ENCODE measurements around the gene LRFN2. TPM values are rescaled to one million over a fixed set of nuclear protein-coding genes. Genes with fewer than 3 reads are reported as not detected.

Gene LRFN2
- total RNA-seq, 4 donors from 2014 or later: 0.18 to 2.2 (median 0.34) TPM

DNA sequence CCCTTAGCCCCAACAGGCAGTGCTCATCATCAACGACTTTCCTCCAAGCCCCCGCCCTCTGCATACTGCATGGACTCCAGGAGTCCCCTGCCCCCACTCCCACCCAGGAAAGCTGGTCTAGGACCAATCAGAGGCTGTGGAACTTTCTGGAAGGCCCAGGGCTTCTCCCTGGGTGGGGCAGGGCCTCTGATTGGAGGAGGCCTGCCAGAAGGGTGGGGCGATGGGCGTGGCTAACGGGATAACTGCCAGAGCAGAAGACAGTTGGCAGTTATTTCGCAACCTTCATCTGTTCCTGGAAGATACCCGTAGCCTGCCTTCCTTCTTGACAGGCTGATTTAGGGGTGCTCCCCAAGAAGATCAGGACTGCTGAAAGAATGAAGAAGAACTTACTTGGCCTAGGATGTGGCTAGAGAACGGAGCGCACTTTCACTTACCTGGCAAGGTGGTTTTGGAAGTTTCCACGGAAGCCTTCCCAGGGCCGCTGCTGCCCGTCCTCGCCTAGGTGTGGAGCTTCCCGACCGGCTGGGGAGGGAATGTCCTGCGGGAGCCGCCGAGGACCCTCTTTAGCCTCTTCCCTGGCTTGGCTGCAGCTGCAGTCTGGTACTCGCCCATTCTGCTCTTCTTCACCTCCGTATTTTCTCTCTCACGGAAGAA is 209.0 kb downstream of the LRFN2 start:
- TF ChIP-seq POLR2A (IDR thresholded peaks at IDR 0.05): no peak
- TF ChIP-seq CTCF (IDR thresholded peaks at IDR 0.05): no peak
- DNase-seq: no peak
- intact Hi-C loops (cut with DNase I): no loop called here
- no peak overlapping the region for H3K27ac ChIP-seq
- WGBS, 2 donors: 79 to 91% methylated on average over 13 to 16 of the region's 21 CpGs
- no peaks in the 10 kb centered on the region for H3K27me3 ChIP-seq
- no peak overlapping the region for H3K4me3 ChIP-seq
- H3K9me3 ChIP-seq: no peaks in the 10 kb centered on the region
- H3K4me1 ChIP-seq: peaks cover 0 to 68% (median 0%) of the 10 kb centered on the region in 3 donors
- no peaks in the 10 kb centered on the region for H3K36me3 ChIP-seq

- TF ChIP-seq CTCF (IDR thresholded peaks at IDR 0.05): no peak
- no peak for TF ChIP-seq POLR2A (IDR thresholded peaks at IDR 0.05)
- WGBS, 2 donors: 90 to 92% methylated on average over 1 to 2 of the region's 2 CpGs
- Histone ChIP-seq H3K4me1 (peaks cover 0 to 60% (median 0%) of the 10 kb centered on the region in 3 donors), H3K4me3 (no peak overlapping the region), H3K9me3 (no peaks in the 10 kb centered on the region), H3K27ac (peak overlapping the region in 1 of 4 donors; percentile 30), H3K27me3 (no peaks in the 10 kb centered on the region), H3K36me3 (no peaks in the 10 kb centered on the region)
- DNase-seq: no peak
- intact Hi-C loops (cut with DNase I): no loop called here
Observed at GRCh38 chr6:40377173-40377806, 209.9 kb downstream of the LRFN2 start.

DNA sequence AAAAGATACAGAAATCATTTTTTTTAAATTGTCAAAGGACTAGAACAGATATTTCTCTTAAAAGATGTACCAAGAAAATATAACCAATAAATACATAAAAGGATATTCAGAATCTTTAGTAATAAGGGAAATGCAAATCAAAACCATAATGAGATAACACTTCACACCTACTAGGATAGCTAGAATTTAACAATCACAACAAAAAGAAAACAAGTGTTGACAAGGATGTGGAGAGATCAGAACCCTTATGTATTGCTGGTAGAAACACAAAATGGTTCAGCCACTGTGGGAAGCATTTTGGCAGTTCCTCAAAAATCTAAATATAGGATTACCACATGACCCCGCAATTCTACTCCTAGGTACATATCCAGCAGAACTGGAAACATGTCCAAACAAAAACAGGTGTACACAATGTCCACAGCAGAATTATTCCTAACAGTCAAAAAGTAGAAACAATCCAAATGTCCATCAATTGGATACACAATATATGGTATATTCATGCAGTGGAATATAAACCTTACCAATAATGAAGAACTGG is 211.0 kb downstream of the LRFN2 start:
- WGBS, 2 donors: 41 to 75% methylated on average over 1 of the region's 1 CpG
- Histone ChIP-seq H3K27me3 (no peaks in the 10 kb centered on the region), H3K9me3 (no peaks in the 10 kb centered on the region), H3K27ac (peak overlapping the region in 1 of 4 donors; percentile 30), H3K4me1 (peaks cover 0 to 60% (median 0%) of the 10 kb centered on the region in 3 donors), H3K36me3 (no peaks in the 10 kb centered on the region), H3K4me3 (no peak overlapping the region)
- intact Hi-C loops (cut with DNase I): no loop called here
- TF ChIP-seq CTCF (IDR thresholded peaks at IDR 0.05) (no peak), POLR2A (IDR thresholded peaks at IDR 0.05) (no peak)
- DNase-seq: no peak

GRCh38 chr6:40373267-40373666 is 213.9 kb downstream of the LRFN2 start:
- Histone ChIP-seq H3K27me3 (no peaks in the 10 kb centered on the region), H3K36me3 (no peaks in the 10 kb centered on the region), H3K27ac (no peak overlapping the region), H3K4me1 (peaks cover 0 to 57% (median 0%) of the 10 kb centered on the region in 3 donors), H3K4me3 (no peak overlapping the region), H3K9me3 (no peaks in the 10 kb centered on the region)
- intact Hi-C loops (cut with DNase I): no loop called here
- TF ChIP-seq CTCF (IDR thresholded peaks at IDR 0.05) (no peak), POLR2A (IDR thresholded peaks at IDR 0.05) (no peak)
- DNase-seq: no peak

DNA sequence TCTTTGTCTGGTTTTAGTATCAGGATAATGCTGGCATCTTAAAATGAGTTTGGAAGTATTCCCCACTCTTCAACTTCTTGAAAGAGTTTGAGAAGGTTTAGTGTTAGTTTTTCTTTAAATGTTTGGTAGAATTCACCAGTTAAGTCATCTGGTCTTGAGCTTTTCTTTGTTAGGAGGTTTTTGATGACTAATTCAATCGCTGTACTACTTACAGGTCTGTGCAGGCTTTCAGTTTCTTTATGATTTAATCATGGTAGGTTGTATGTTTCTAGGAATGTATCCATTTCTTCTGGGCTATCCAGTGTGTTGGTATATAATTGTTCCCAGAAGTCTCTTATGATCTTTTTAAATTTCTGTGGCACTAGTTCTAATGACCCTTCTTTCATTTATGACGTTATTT is 215.5 kb downstream of the LRFN2 start:
- peak overlapping the region in 2 of 4 donors; percentile 24 to 51 for H3K27ac ChIP-seq
- WGBS, 2 donors: 34% methylated on average over 2 of the region's 2 CpGs
- intact Hi-C loops (cut with DNase I): no loop called here

More for the DNA sequence above, 215.5 kb downstream of the LRFN2 start:
- Histone ChIP-seq H3K4me3 (no peak overlapping the region), H3K36me3 (no peaks in the 10 kb centered on the region), H3K9me3 (no peaks in the 10 kb centered on the region), H3K27me3 (no peaks in the 10 kb centered on the region), H3K4me1 (peaks cover 0 to 41% (median 0%) of the 10 kb centered on the region in 3 donors)
- DNase-seq: no peak
- no peak for TF ChIP-seq CTCF (IDR thresholded peaks at IDR 0.05)
- TF ChIP-seq POLR2A (IDR thresholded peaks at IDR 0.05): no peak
